RWPE2 (cell line): ENCODE data around the gene C1QL1.

Experiments used
- ATAC-seq: fragments of 200-7000 bp; cut with Tn5 transposase; 3 replicates; pipeline ENCODE4 v1.9.1; 2021; ENCODE audit warnings: low read depth
- DNase-seq: peaks from one replicate; pipeline ENCODE4 v3.0.0-alpha.2; 2020; ENCODE audit warnings: low spot score
- H3K27ac ChIP-seq: fragments of 450-650 bp; 2 replicates; pipeline ENCODE4 v1.5.1; 2017; ENCODE audit warnings: mild to moderate bottlenecking; ENCODE audit not compliant: poor library complexity, severe bottlenecking
- H3K27me3 ChIP-seq: fragments of 250-450 bp; sonication (Bioruptor Pico); 2 replicates; pipeline ENCODE4 v1.5.1; 2021; ENCODE audit warnings: mild to moderate bottlenecking, moderate library complexity; ENCODE audit not compliant: insufficient read depth, poor library complexity, severe bottlenecking
- H3K36me3 ChIP-seq: fragments of 250-450 bp; sonication (Bioruptor Pico); 2 replicates; pipeline ENCODE4 v1.5.1; 2020; ENCODE audit warnings: low read depth, mild to moderate bottlenecking, moderate library complexity
- H3K4me1 ChIP-seq: fragments of 250-450 bp; sonication (Bioruptor Pico); 2 replicates; pipeline ENCODE4 v1.5.1; 2021; ENCODE audit warnings: mild to moderate bottlenecking, moderate library complexity; ENCODE audit not compliant: insufficient read depth, poor library complexity, severe bottlenecking
- H3K4me3 ChIP-seq: fragments of 250-450 bp; sonication (Bioruptor Pico); 2 replicates; pipeline ENCODE4 v1.5.1; 2021; ENCODE audit warnings: mild to moderate bottlenecking, moderate library complexity; ENCODE audit not compliant: severe bottlenecking
- H3K9me3 ChIP-seq: fragments of 250-450 bp; sonication (Bioruptor Pico); 2 replicates; pipeline ENCODE4 v1.5.1; 2021; ENCODE audit warnings: mild to moderate bottlenecking, moderate library complexity; ENCODE audit not compliant: severe bottlenecking
- CTCF ChIP-seq: fragments of 450-650 bp; IDR thresholded peaks from one replicate; pipeline ENCODE4 v1.5.1; 2017; ENCODE audit warnings: mild to moderate bottlenecking, moderate library complexity; ENCODE audit not compliant: poor library complexity, severe bottlenecking

The C1QL1 gene

DNA sequence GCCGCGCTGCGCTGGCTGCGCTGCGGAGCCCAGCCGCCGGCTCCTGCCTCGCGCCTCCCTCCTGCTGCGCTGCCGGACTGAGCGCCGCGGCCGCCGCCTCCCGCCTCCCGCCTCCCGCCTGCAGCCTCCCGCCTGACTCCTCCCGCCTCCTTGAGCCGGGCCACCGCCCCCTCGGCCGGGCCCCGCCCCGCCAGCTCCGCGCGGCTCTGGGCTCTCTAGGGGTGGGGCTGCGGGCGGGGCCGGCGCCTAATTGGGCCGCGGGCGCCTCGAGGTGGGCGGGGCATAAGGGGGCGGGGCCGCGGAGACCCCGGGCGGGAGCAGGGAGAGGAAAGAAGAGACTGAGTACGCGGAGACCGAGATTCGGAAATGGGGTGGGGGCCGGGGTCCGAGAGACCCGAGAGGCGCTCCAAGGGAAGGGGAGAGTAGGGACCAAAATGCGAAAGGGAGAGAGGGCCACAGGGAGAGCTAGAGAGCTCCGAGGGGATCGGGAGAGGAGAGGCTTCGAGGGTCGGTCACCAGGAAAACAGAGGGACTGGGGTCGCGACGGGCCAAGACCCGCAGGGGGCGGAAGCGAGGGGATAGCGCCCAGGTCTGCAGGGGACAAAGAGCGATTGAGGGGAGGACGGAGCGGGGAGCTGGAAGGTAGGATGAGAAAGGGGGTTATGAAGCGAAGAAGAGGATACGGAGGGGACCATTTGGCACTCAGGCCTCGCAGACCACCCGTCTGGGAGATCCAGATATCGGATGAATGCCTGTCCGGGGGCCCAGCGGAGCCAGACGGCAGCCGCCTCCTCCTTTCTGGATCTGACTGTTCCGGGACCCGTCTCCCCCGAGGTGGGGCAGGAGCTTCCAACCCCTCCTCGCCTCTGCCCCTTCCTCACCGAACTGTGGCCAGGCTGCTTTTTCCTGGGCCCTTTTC, at the start of gene C1QL1:
C1QL1 (minus strand) TSS at position 79 of the 919 bp plus-strand sequence. CDS start 255 bp downstream, outside the sequence.
- ATAC-seq (peak; percentile 74), DNase-seq (peak; percentile 93)
- peaks cover 9% of the 10 kb centered on the region for H3K27me3 ChIP-seq
- peak within 1 kb of the TSS; percentile 24 for H3K4me3 ChIP-seq
- H3K27ac ChIP-seq: no peak within 1 kb of the TSS
- no peaks in the 10 kb centered on the region for H3K9me3 ChIP-seq
- TF ChIP-seq CTCF: no peak
- H3K36me3 ChIP-seq: no peaks in the 10 kb centered on the region
- H3K4me1 ChIP-seq: peaks cover 24% of the 10 kb centered on the region

GRCh38 chr17:45016823-45017222, 48.7 kb upstream of the C1QL1 start:
- TF ChIP-seq CTCF: peak; percentile 64
- no peak overlapping the region for H3K4me3 ChIP-seq
- DNase-seq (no peak), ATAC-seq (peak; percentile 13; the same call in 1 of the 3 replicates)
- no peaks in the 10 kb centered on the region for H3K36me3 ChIP-seq
- H3K27ac ChIP-seq: no peak overlapping the region
- H3K9me3 ChIP-seq: no peaks in the 10 kb centered on the region
- peaks cover 6% of the 10 kb centered on the region for H3K4me1 ChIP-seq
- no peaks in the 10 kb centered on the region for H3K27me3 ChIP-seq

DNA sequence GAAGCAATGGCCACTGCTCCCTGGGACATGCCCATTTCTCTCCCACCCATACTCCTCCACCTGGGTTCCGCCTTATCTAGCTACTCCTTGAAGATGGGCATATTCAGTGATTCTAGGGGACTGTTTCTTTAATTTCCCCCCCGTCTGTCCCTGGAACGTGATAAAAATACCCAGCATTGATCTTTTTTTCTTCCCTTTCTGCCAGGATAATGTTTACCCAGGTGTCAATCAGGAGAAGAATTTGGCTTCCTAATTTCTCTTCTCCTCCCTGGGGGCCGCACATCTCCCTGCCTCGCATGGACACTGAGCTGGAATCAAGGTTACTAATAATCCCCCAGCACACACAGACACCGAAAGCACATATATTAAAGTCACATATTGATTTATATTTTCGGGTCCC, 48.1 kb upstream of the C1QL1 start:
- Histone ChIP-seq H3K4me1 (peaks cover 6% of the 10 kb centered on the region), H3K36me3 (no peaks in the 10 kb centered on the region), H3K4me3 (no peak overlapping the region), H3K27me3 (no peaks in the 10 kb centered on the region), H3K9me3 (no peaks in the 10 kb centered on the region), H3K27ac (no peak overlapping the region)
- TF ChIP-seq CTCF: no peak
- DNase-seq (no peak), ATAC-seq (no peak)

GRCh38 chr17:45013021-45013997, 45.2 kb upstream of the C1QL1 start:
- no peak for ATAC-seq
- no peaks in the 10 kb centered on the region for H3K9me3 ChIP-seq
- no peaks in the 10 kb centered on the region for H3K36me3 ChIP-seq
- no peaks in the 10 kb centered on the region for H3K4me1 ChIP-seq
- no peak for TF ChIP-seq CTCF
- no peak overlapping the region for H3K27ac ChIP-seq
- no peak overlapping the region for H3K4me3 ChIP-seq
- no peaks in the 10 kb centered on the region for H3K27me3 ChIP-seq
- DNase-seq: no peak
